NCI-H82 treated with DMSO at 0.1 percent for 48 hours (cell line): Measurements from ENCODE around the gene NHP2.
A peak's percentile ranks its signal among the peaks of the same experiment; 100 is the strongest.

Experiments used
- DNase-seq: peaks from one replicate; lab custom pipeline; 2025; ENCODE audit not compliant: unreplicated experiment; lab: John Stamatoyannopoulos, UW

The NHP2 gene

DNA sequence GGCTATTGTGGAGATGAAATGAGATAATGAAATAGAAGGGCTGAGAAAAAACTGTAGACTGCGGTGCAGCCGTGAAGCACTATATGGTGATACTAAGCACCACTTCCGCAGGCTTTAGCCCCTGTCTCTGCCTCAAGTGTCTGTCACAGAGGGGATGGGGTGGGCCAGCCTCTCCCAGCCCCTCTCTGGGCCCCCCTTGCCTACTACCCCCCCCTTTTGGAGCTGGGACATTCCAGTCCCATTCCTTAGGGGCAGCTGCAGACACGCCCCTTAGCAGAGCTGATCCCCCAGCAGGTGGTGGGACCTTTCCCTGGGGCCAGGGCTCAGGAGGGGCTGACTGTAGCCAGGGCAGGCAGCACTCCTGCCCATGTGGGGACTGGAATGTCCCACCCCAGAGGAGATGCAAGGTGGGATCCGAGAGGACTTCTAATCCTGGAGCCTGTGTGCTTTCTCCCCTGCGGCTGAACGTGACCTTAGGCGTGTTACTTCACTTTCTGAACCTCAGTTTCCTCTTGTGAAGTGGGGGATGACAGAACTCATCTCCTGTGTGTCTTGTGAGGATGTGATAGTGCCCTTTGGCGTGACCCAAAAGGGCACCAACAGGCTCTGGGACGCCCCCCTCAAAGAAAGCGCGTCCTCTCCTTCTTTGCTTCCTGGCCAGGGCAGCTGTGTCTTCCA, 38.4 kb downstream of the NHP2 start:
- no peak for DNase-seq

DNA sequence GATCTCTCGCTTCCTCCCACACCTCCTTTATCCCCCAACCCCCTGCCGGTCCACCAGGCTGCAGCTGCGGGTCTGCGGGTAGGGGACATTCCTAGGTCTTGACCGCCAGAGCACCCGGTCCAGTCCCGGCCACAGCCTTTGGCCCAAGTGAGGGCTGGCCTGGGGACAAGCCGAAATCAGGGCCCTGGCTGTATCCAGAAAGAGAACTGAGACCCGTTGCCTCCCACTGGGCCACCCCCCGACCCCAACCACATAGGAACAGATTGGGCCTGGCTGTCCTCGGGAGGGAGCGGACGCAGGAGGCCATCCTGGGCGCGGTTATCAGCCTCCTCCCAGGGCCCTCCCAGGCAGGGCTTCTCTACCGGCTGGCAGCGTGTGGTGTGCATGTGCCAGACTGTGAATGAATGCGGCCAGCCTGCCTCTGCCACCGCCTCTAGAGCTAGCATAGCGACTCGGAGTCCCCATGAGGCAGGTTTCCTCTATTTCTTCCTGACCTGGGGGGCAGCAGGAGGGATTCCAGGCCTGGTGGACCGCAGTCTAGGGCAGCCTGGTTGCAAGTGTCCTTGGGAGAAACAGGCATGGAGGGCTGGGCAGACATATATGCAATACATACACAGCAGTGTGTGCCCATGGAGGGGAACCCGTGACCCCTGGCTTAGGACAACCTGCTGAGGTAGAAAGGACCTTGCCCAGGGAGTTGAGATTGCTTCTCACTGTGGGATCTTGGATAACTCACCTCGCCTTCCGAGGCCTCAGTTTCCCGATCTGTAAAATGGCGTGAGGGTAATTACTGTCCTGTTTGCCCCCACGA, 39.2 kb downstream of the NHP2 start:
- DNase-seq = no peak

DNA sequence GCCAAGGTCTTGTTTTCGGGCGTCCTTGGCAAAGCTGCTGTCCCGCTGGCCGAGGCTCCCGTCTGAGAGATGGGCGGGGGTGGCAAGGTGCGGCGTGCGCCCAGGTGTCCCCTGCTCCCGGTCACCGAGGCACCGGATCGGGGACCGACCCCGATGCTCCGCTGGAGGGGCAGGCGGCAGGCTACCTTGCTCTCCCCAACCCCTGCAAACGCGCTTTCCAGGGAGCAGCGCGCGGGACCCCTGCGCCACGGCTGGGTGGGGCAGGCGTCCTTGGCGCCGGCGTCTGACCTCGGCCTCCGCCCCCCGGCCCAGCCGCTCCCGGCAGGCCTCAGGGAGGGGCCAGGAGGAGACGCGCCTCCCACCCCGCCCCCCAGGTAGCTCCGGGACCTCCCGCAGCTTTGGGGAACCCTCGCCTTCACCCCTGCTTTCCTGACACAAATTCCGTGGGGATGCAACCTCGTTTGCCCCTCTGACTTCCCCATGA, 39.8 kb downstream of the NHP2 start:
- no peak for DNase-seq

DNA sequence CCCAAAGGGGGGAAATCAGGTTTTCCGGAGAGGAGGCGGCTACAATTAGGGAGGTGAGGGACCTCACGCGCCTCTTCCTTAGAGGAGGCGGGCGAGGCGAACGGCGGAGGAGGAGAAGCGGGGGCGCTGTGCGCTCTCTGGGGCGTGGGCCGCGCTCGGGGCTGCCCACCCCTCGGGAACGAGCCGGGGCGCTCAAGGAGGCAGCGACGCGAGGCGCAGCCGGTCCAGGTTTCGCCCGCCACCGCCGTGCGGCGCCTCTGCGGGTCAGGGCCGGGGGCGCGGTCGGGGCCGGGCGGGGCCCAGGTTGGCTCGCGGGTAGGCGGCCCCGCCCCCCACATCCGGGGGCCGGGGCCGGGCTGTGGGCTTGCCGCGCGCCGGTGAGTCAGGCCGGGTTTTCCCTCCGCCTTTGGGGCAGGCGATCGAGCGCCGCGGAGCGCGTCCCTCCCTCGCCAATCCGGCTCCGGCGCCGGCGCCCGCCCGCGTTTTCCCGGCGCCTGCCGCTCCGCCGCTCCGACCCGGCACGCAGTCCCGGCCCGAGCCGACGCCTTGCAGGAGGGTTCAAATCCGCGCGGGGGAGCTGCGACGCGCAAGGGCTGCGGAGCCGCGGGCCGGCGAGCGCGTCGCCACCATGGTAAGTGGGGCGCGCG, 40.4 kb downstream of the NHP2 start, which contains the start of gene N4BP3:
Gene N4BP3 (plus strand): TSS at position 392 of the 647 bp plus-strand sequence. CDS start 6,052 bp downstream, outside the sequence.
- DNase-seq = peak; percentile 29

DNA sequence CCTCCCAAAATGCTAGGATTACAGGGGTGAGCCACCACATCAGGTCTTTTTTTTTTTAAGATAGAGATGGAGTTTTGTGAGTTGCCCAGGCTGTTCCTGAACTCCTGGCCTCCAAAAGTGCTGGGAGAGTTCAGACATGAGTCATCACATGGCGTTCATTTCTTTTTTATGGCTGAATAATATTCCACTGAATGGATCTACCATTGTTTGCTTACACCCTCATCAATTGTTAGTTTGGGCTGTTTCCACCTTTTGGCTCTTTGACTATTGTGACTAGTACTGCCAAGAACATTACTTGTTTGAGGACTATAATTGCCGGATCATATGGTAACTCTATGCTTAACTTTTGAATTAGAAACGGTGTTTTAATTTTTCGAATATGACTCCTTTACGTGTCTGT, 41.1 kb downstream of the NHP2 start:
- DNase-seq = no peak

DNA sequence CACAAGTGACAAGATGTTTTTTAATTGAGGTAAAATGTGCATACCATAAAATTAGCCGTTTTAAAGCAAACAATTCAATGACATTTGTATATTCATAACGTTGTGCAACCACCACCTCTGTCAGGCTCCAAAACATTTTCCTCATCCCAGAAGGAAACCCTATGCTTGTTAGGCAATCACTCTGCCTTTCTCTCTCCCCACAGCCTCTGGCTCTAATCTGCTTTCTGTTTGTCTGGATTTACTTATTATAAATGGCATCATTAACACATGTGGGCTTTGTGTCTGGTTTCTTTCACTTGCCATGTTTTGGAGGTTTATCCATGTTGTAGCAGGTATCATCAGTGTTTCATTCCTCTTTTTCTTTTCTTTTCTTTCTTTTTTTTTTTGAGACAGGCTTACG, 41.8 kb downstream of the NHP2 start:
- no peak for DNase-seq

DNA sequence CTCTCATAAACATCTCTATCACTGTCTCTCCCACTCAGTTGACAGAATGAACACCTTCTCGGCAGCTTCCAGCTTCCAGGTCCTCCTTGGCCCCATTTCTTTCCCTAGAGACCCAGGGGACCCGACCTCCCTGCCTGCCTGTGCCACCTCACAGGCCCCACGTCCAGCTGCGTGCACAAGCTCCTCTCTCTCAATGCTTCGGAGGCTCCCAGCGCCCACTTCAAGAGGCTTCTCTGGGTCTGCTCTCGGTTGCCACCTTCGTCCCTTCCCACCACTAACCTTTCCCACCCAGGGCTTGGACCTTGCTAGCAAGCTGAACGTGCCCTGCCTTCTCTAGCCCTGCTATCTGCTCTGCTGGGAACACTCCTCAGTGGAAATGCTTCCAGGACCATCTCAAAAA, 43.2 kb downstream of the NHP2 start:
- DNase-seq = no peak

DNA sequence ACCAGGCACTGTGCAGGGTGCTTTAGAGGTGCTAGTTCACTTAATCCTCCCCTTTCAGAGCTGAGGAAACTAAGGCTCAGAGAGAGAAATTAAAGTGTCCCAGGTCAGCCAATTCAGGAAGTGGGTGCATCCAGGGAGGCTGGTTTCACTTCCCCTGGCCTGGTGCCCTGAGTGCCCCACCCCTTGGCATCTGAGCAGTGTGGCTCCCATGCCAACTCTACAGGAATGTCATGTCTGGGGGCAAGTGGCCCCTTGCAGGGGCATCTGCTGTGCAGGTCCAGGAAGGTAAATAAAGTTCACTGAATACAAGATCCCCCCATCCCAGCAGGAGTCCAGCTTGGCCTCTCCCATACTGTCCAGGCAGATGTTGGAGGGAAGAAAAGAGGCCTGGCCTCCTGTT, 44.7 kb downstream of the NHP2 start:
- DNase-seq = no peak

DNA sequence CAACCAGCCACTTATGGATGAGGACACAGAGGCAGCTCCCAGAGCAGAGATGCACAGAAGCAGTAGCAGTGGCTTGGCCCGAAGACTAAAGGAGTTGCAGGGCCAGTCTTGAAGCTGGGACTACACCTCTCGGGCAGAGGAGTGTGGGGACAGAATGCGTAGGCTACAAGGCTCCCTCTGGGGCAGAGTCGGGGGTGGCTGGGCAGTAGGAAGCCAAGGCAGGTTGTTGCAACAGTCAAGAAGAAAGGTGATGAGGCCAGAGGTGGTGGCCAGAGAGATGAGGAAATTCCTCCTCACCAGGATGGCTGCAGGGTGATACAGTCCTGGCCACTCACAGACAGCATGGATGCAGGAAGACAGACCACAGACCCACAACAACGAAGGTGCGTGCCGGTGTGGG, 45.2 kb downstream of the NHP2 start:
- no peak for DNase-seq

DNA sequence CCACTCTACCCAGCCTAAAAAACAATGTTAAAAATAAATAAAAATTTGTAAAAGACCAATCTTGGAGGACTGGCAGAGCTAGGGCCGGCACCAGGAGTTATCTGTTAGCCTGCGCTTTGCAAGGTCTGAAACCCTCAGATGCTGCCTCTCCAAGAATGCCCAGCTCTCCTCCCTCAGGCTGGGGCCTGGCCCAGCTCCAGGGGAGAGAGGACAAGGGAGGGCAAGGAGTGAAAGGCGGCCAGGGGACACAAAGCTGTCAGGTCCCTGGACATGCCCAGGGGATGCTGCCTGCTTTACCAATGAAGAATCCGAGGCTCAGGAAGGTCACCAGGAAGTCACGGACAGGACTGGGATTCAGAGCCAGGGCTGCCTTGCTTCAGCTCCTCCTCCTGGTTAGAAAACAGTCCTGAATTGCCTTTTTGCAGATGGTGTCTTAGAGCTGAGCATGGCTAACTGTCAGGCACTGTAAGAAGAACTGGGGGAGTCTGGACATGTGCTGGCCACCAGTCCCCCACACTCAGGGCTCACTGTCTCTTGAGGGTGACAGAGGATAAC, 45.9 kb downstream of the NHP2 start:
- no peak for DNase-seq

DNA sequence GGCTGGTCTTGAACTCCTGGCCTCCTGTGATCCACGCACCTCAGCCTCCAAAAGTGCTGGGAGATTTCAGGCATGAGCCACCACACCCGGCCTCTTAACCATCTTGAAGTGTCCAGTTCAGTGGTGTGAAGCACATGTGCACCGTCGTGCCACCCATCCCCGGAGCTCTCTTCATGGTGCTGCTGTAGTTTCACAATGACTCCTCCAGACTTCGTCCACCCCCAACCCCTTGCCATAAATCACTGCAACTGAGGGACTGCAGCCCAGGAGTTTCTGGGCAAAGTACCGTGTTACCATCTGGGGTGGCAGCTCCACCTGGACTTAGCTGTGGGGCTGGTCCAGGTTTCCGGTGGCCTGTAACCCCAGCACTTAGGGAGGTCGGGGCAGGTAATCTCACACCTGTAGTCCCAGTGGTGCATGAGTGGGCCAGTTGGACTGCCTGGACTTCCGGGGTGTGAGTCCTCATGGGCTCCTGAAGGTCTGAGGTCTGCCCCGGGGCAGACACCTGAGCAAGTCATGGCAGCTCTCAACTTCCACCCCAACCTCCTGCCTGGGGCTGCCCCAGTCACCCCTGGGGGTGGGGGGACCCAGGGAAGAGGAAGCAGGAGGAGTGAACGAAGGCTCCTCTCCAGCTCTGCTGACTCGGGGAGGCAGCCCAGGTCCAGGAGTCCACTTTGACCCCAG, 47.0 kb downstream of the NHP2 start:
- DNase-seq = no peak

DNA sequence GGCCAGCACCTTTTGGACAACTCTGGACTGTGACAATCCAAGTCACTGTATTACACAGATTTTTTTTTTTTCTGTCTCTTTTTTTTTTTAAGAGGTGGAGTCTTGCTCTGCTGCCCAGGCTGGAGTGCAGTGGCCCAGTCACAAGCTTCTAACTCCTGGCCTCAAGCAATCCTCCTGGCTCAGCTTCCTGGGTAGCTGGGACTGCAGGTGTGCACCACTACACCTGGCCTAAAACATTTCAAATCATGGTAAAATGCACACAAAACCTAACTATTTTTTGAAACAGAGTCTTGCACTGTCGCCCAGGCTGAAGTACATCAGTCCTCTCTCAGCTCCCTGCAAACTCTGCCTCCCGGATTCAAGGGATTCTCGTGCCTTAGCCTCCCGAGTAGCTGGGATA, 47.6 kb downstream of the NHP2 start:
- no peak for DNase-seq

DNA sequence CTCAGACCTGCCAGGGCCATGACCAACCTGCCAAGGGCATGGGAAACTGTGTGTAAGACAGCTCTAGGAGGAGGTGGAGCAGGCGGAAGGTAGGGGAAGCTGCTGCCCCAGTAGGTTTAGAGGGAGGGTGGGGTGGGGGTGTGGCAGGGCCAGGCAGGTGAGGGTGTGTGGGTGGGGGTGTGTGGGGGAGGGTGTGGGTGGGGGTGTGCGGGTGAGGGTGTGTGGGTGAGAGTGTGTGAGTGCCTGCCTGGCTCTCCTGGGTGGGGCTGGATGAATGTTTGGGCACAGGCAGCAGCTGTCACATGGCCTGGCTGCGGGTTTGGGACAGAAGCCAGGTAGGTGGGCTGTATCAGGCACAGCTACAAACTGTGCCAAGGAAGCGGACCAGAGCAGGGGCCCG, 49.2 kb downstream of the NHP2 start:
- no peak for DNase-seq

DNA sequence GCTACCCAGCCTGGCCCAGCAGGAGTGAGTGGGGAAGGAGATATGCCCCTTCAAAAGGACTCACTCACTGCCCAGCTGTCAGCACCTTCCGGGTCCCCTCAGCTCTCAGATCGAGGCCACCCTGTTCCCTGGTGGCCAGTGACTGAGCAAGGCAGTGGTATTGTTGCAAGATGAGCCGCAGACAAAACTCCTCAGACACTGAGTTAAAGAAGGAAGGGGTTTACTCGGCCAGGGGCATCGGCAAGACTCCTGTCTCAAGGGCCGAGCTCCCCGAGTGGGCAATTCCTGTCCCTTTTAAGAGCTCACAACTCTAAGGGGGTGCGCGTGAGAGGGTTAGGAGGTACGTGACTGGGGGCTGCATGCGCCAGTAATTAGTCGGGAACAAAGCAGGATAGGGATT, 50.1 kb downstream of the NHP2 start:
- DNase-seq = no peak
